HepG2 (cell line): ENCODE data around the gene ZNF548. TPM values are rescaled to one million over a fixed set of nuclear protein-coding genes. Genes with fewer than 3 reads are reported as not detected.
A peak's percentile ranks its signal among the peaks of the same experiment; 100 is the strongest.

Source experiments
- ATAC-seq: fragments of 200-7000 bp; cut with Tn5 transposase; 3 replicates; pipeline ENCODE4 v1.9.1; 2020; ENCODE audit warnings: mild to moderate bottlenecking, moderate library complexity
- BruUV-seq: library from RNA; stranded (reverse); fragments of 400-500 nt; replicated peaks from 2 replicates; lab custom pipeline; 2021; lab: Mats Ljungman, UMichigan
- CTCF ChIA-PET: fragments of 300-600 bp; formaldehyde crosslinking; extraction: SDS; loops from one replicate; lab custom pipeline; 2021; ENCODE audit warnings: low total read pairs, inconsistent platforms, low intra/inter-chr PET ratio; lab: Yijun Ruan, JAX
- POLR2A ChIA-PET: fragments of 350-600 bp; sonication (Branson Sonifier 250); formaldehyde crosslinking; loops from one replicate; lab custom pipeline; 2020; ENCODE audit warnings: antibody characterized with exemption, inconsistent platforms; lab: Yijun Ruan, JAX
- DNase-seq: peaks from one replicate; pipeline ENCODE4 v3.0.0-alpha.2; 2015; ENCODE audit warnings: low spot score
- FAIRE-seq: peaks from 3 replicates; lab custom pipeline; 2011; peaks lifted over from hg19 to GRCh38; lab: Jason Lieb, UNC
- H2AFZ ChIP-seq: one replicate; pipeline ENCODE4 v1.6.1; 2011; ENCODE audit warnings: low read length, inconsistent platforms
- H3K27ac ChIP-seq: fragments of 300-600 bp; 3 replicates; pipeline ENCODE4 v1.8.0; 2011; ENCODE audit warnings: mixed run types, mild to moderate bottlenecking, mixed read lengths, low read length, inconsistent platforms; ENCODE audit not compliant: insufficient read depth; ENCODE audit errors: extremely low read length
- H3K27me3 ChIP-seq, 2 experiments: fragments of 200-600 bp in 1 of 2; 2 replicates in 1 of 2; 3 replicates in 1 of 2; pipeline versions ENCODE4 v1.6.0 to v1.8.0; 2011; ENCODE audit warnings: low read length in 2 of 2, mild to moderate bottlenecking in 2 of 2, moderate library complexity in 2 of 2, inconsistent platforms in 1 of 2; ENCODE audit not compliant: insufficient read depth in 2 of 2, control insufficient read depth in 1 of 2
- H3K36me3 ChIP-seq, 2 experiments: fragments of 200-600 bp in 1 of 2; replicated peaks in 1 of 2; 2 replicates in 1 of 2; 3 replicates in 1 of 2; pipeline versions ENCODE4 v1.5.1 to v1.8.0; 2011; ENCODE audit warnings: low read length in 2 of 2, inconsistent platforms in 1 of 2; ENCODE audit not compliant: insufficient read depth in 2 of 2, control insufficient read depth in 1 of 2
- H3K4me1 ChIP-seq: 2 replicates; pipeline ENCODE4 v1.5.1; 2012; ENCODE audit warnings: low read length, inconsistent platforms; ENCODE audit not compliant: insufficient read depth
- H3K4me2 ChIP-seq: 2 replicates; pipeline ENCODE4 v1.6.0; 2011; ENCODE audit warnings: low read depth, low read length, inconsistent platforms
- H3K4me3 ChIP-seq, 3 experiments: fragments of 200-600 bp in 1 of 3; sonication (generic), shearing (Covaris generic) in 1 of 3; replicated peaks in 1 of 3; 2 replicates each; pipeline ENCODE4 v1.5.1; 2011 to 2016; ENCODE audit warnings: low read length in 3 of 3, inconsistent platforms in 2 of 3, low read depth in 2 of 3, mild to moderate bottlenecking in 2 of 3, control low read depth in 1 of 3, mixed read lengths in 1 of 3; ENCODE audit not compliant: insufficient read depth in 1 of 3
- H3K79me2 ChIP-seq: one replicate; pipeline ENCODE4 v1.6.1; 2011; ENCODE audit warnings: low read length, inconsistent platforms; ENCODE audit not compliant: insufficient read depth
- H3K9ac ChIP-seq: 2 replicates; pipeline ENCODE4 v1.6.0; 2011; ENCODE audit warnings: mild to moderate bottlenecking, low read depth, low read length, inconsistent platforms; ENCODE audit not compliant: insufficient read depth
- H3K9me3 ChIP-seq: 2 replicates; pipeline ENCODE4 v1.5.1; 2012; ENCODE audit warnings: mild to moderate bottlenecking, low read length
- H4K20me1 ChIP-seq: 2 replicates; pipeline ENCODE4 v1.6.0; 2011; ENCODE audit warnings: inconsistent platforms, mild to moderate bottlenecking, low read length, moderate library complexity; ENCODE audit not compliant: insufficient read depth
- CEBPB ChIP-seq: IDR thresholded peaks from 2 replicates; pipeline ENCODE4 v1.6.1; 2011; ENCODE audit warnings: low read depth, low read length, improper control_type of control experiment, borderline replicate concordance
- PAWR ChIP-seq: sonication (generic); formaldehyde crosslinking; IDR thresholded peaks from 2 replicates; pipeline ENCODE4 v1.4.0; 2020; ENCODE audit warnings: missing genetic modification reagents, mild to moderate bottlenecking, borderline replicate concordance
- RBFOX2 ChIP-seq: fragments of 200-400 bp; formaldehyde crosslinking; IDR thresholded peaks from 2 replicates; pipeline ENCODE4 v1.6.1; 2017; ENCODE audit warnings: low read depth, mild to moderate bottlenecking, low read length
- ZFP37 ChIP-seq: sonication (generic); formaldehyde crosslinking; IDR thresholded peaks from 2 replicates; pipeline ENCODE4 v1.4.0; 2020; ENCODE audit warnings: missing genetic modification reagents, borderline replicate concordance
- ZNF367 ChIP-seq: sonication (generic); formaldehyde crosslinking; IDR thresholded peaks from 2 replicates; pipeline ENCODE4 v1.4.0; 2020; ENCODE audit warnings: missing genetic modification reagents, borderline replicate concordance
- ZNF564 ChIP-seq: sonication (generic); formaldehyde crosslinking; IDR thresholded peaks from 2 replicates; pipeline ENCODE4 v1.8.1; 2023; ENCODE audit warnings: mild to moderate bottlenecking, missing genetic modification reagents
- ZNF577 ChIP-seq: sonication (generic); formaldehyde crosslinking; IDR thresholded peaks from 2 replicates; pipeline ENCODE4 v1.4.0; 2020; ENCODE audit warnings: mild to moderate bottlenecking, low read depth, missing genetic modification reagents, borderline replicate concordance
- WGBS: methylation state at CpG from one replicate; pipeline ENCODE4 v1.1.6; 2017; ENCODE audit warnings: low lambda C conversion rate; 5-methylcytosine and 5-hydroxymethylcytosine counted together
- in situ Hi-C: cut with HindIII; loops from 2 replicates; pipeline ENCODE4 v1.10.0; 2017; ENCODE audit warnings: low pct_unique_long_range_greater_than_20kb; ENCODE audit not compliant: extremely low pct_ligation_motif_present
- intact Hi-C: fragments of 100-400 bp; cut with micrococcal nuclease; formaldehyde crosslinking; loops from one replicate; pipeline ENCODE4 v1.10.0; 2022; ENCODE audit not compliant: unreplicated experiment
- polyA plus RNA-seq, 8 experiments: library from polyadenylated mRNA; depleted of rRNA in 3 of 8; stranded (reverse) in 7 of 8; unstranded in 1 of 8; fragments of >200 nt; fragmentation: Illumina TruSeq in 4 of 8; extraction: Trizol in 4 of 8; gene quantifications; 2 replicates each; pipeline versions ENCODE4 v1.2.1 to v1.2.3, GENCODE V29; 2011 to 2016; ENCODE audit warnings: low read depth in 4 of 8, missing spikeins in 1 of 8, mixed read lengths in 1 of 8; ENCODE audit not compliant: insufficient read depth in 1 of 8
- total RNA-seq, 5 experiments: library from RNA; depleted of rRNA; stranded (reverse); fragments of >200 nt; fragmentation: Illumina TruSeq; extraction: Trizol; gene quantifications; 2 replicates each; pipeline ENCODE4 v1.2.3, GENCODE V29; 2016; ENCODE audit warnings: low read depth in 1 of 5

The ZNF548 gene
- total and polyA plus RNA-seq, 2 of the 13 experiments (the other 11 are each of a cell fraction or from before 2014, with no cell fraction given) = 19.6 to 24.9 TPM

DNA sequence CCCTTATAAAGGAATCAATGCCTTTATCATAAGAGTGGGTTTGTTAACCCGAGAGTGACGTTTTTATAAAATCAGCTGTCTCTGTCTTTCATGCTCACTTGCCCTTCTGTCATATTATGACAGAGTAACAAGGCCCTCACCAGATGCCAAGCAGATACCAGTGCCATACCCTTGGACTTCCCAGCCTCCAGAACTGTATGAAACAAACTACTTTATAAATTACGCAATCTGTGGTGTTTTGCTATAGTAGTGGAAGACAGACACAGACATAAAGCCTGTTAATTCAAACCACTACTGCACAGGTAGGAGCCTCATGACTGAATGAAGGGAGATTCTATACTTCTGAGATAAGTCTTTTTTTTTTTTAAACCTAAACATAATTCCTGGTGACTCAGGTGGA, 62.7 kb downstream of the ZNF548 start:
- FAIRE-seq = no peak

More for the DNA sequence above, 62.7 kb downstream of the ZNF548 start:
- no peaks in the 10 kb centered on the region for H3K27me3 ChIP-seq
- H3K4me3 ChIP-seq = no peak overlapping the region
- TF ChIP-seq ZFP37 (CRISPR knock-in tag) = no peak
- peak; percentile 76 for TF ChIP-seq CEBPB
- no peak for TF ChIP-seq PAWR (CRISPR knock-in tag)
- no peak for TF ChIP-seq ZNF367 (CRISPR knock-in tag)
- TF ChIP-seq ZNF577 (CRISPR knock-in tag) = no peak
- peak; percentile 96 for TF ChIP-seq ZNF564 (CRISPR knock-in tag)
- no peak for TF ChIP-seq RBFOX2
- TF ChIP-seq, all 625 proteins: peak for 2
- Histone ChIP-seq H3K9me3 (no peaks in the 10 kb centered on the region), H3K9ac (no peak overlapping the region), H3K36me3 (no peaks in the 10 kb centered on the region; a peak in 1 of 5 replicates), H3K27ac (no peak overlapping the region), H3K79me2 (no peaks in the 10 kb centered on the region), H2AFZ (no peak overlapping the region), H4K20me1 (no peaks in the 10 kb centered on the region), H3K4me2 (no peak overlapping the region), H3K4me1 (no peaks in the 10 kb centered on the region)
- no peak for ATAC-seq
- in situ Hi-C loops = no loop called here
- ChIA-PET POLR2A (no interaction called here), CTCF (no interaction called here)
- intact Hi-C loops = no loop called here
- no peak for DNase-seq
- 100% methylated on average over 3 of the region's 3 CpGs for WGBS
- no TSS peak for BruUV-seq

Other genes with a start within 250 kb of the ZNF548 start
- not detected in 2 replicates for gene ZIM3, start 244.7 kb upstream of the ZNF548 start, total RNA-seq (2016; rRNA removed; fragmentation: Illumina TruSeq; extraction: Trizol)
- gene ZIM3, start 244.7 kb upstream of the ZNF548 start, polyA plus RNA-seq (2011; rRNA removed) = not detected in 2 replicates
- not detected in 2 replicates for gene DUXA, start 222.4 kb upstream of the ZNF548 start, total RNA-seq (2016; rRNA removed; fragmentation: Illumina TruSeq; extraction: Trizol)
- gene DUXA, start 222.4 kb upstream of the ZNF548 start, polyA plus RNA-seq (2011; rRNA removed) = not detected in 2 replicates
- 17.6 and 24.7 TPM in 2 replicates for gene ZNF264, start 198.4 kb upstream of the ZNF548 start, total RNA-seq (2016; rRNA removed; fragmentation: Illumina TruSeq; extraction: Trizol)
- gene ZNF264, start 198.4 kb upstream of the ZNF548 start, polyA plus RNA-seq (2011; rRNA removed) = 3.5 and 4.0 TPM in 2 replicates
- 0.46 TPM in 1 of 2 replicates, not detected in the other for gene AURKC, start 158.8 kb upstream of the ZNF548 start, total RNA-seq (2016; rRNA removed; fragmentation: Illumina TruSeq; extraction: Trizol)
- gene AURKC, start 158.8 kb upstream of the ZNF548 start, polyA plus RNA-seq (2011; rRNA removed) = 0.65 and 0.86 TPM in 2 replicates
- 12.8 and 21.8 TPM in 2 replicates for gene ZNF805, start 149.2 kb upstream of the ZNF548 start, total RNA-seq (2016; rRNA removed; fragmentation: Illumina TruSeq; extraction: Trizol)
- 5.1 and 5.5 TPM in 2 replicates for gene ZNF805, start 149.2 kb upstream of the ZNF548 start, polyA plus RNA-seq (2011; rRNA removed)
- 44.8 and 76.3 TPM in 2 replicates for gene ZNF460, start 109.4 kb upstream of the ZNF548 start, total RNA-seq (2016; rRNA removed; fragmentation: Illumina TruSeq; extraction: Trizol)
- 14.5 and 15.3 TPM in 2 replicates for gene ZNF460, start 109.4 kb upstream of the ZNF548 start, polyA plus RNA-seq (2011; rRNA removed)
- 8.9 and 10.4 TPM in 2 replicates for gene ZNF543, start 69.4 kb upstream of the ZNF548 start, total RNA-seq (2016; rRNA removed; fragmentation: Illumina TruSeq; extraction: Trizol)
- 2.1 and 2.5 TPM in 2 replicates for gene ZNF543, start 69.4 kb upstream of the ZNF548 start, polyA plus RNA-seq (2011; rRNA removed)
- 8.0 and 9.5 TPM in 2 replicates for gene ZNF304, start 38.6 kb upstream of the ZNF548 start, total RNA-seq (2016; rRNA removed; fragmentation: Illumina TruSeq; extraction: Trizol)
- 3.4 and 3.6 TPM in 2 replicates for gene ZNF304, start 38.6 kb upstream of the ZNF548 start, polyA plus RNA-seq (2011; rRNA removed)
- gene TRAPPC2B, start 26.3 kb upstream of the ZNF548 start, total RNA-seq (2016; rRNA removed; fragmentation: Illumina TruSeq; extraction: Trizol) = 13.3 and 20.5 TPM in 2 replicates
- gene TRAPPC2B, start 26.3 kb upstream of the ZNF548 start, polyA plus RNA-seq (2011; rRNA removed) = 16.8 and 17.7 TPM in 2 replicates
- 2.1 and 2.6 TPM in 2 replicates for gene ZNF547, start 26.3 kb upstream of the ZNF548 start, total RNA-seq (2016; rRNA removed; fragmentation: Illumina TruSeq; extraction: Trizol)
- 2.0 and 2.2 TPM in 2 replicates for gene ZNF547, start 26.3 kb upstream of the ZNF548 start, polyA plus RNA-seq (2011; rRNA removed)
- 10.1 and 14.0 TPM in 2 replicates for gene ZNF17, start 21.3 kb downstream of the ZNF548 start, total RNA-seq (2016; rRNA removed; fragmentation: Illumina TruSeq; extraction: Trizol)
- gene ZNF17, start 21.3 kb downstream of the ZNF548 start, polyA plus RNA-seq (2011; rRNA removed) = 3.0 and 3.7 TPM in 2 replicates
- gene ZNF749, start 45.5 kb downstream of the ZNF548 start, total RNA-seq (2016; rRNA removed; fragmentation: Illumina TruSeq; extraction: Trizol) = 19.1 and 21.0 TPM in 2 replicates
- 18.9 and 22.7 TPM in 2 replicates for gene ZNF749, start 45.5 kb downstream of the ZNF548 start, polyA plus RNA-seq (2011; rRNA removed)
- gene VN1R1, start 67.3 kb downstream of the ZNF548 start, total RNA-seq (2016; rRNA removed; fragmentation: Illumina TruSeq; extraction: Trizol) = 0.62 and 0.80 TPM in 2 replicates
- 0.87 and 1.0 TPM in 2 replicates for gene VN1R1, start 67.3 kb downstream of the ZNF548 start, polyA plus RNA-seq (2011; rRNA removed)
- gene ZNF772, start 87.7 kb downstream of the ZNF548 start, total RNA-seq (2016; rRNA removed; fragmentation: Illumina TruSeq; extraction: Trizol) = 17.2 and 23.6 TPM in 2 replicates
- 3.1 and 4.0 TPM in 2 replicates for gene ZNF772, start 87.7 kb downstream of the ZNF548 start, polyA plus RNA-seq (2011; rRNA removed)
- 8.8 and 9.0 TPM in 2 replicates for gene ZNF419, start 97.9 kb downstream of the ZNF548 start, total RNA-seq (2016; rRNA removed; fragmentation: Illumina TruSeq; extraction: Trizol)
- 8.5 and 11.1 TPM in 2 replicates for gene ZNF419, start 97.9 kb downstream of the ZNF548 start, polyA plus RNA-seq (2011; rRNA removed)
- gene ZNF773, start 110.1 kb downstream of the ZNF548 start, total RNA-seq (2016; rRNA removed; fragmentation: Illumina TruSeq; extraction: Trizol) = 6.7 and 6.9 TPM in 2 replicates
- gene ZNF773, start 110.1 kb downstream of the ZNF548 start, polyA plus RNA-seq (2011; rRNA removed) = 5.7 and 7.3 TPM in 2 replicates
- 6.4 and 8.8 TPM in 2 replicates for gene ZNF549, start 137.5 kb downstream of the ZNF548 start, total RNA-seq (2016; rRNA removed; fragmentation: Illumina TruSeq; extraction: Trizol)
- 2.8 and 2.9 TPM in 2 replicates for gene ZNF549, start 137.5 kb downstream of the ZNF548 start, polyA plus RNA-seq (2011; rRNA removed)
- 8.0 and 8.6 TPM in 2 replicates for gene ZNF550, start 170.0 kb downstream of the ZNF548 start, total RNA-seq (2016; rRNA removed; fragmentation: Illumina TruSeq; extraction: Trizol)
- gene ZNF550, start 170.0 kb downstream of the ZNF548 start, polyA plus RNA-seq (2011; rRNA removed) = 9.1 and 12.1 TPM in 2 replicates
- 5.3 and 6.6 TPM in 2 replicates for gene ZNF416, start 189.1 kb downstream of the ZNF548 start, total RNA-seq (2016; rRNA removed; fragmentation: Illumina TruSeq; extraction: Trizol)
- gene ZNF416, start 189.1 kb downstream of the ZNF548 start, polyA plus RNA-seq (2011; rRNA removed) = 1.5 and 2.1 TPM in 2 replicates
- gene ZIK1, start 194.3 kb downstream of the ZNF548 start, total RNA-seq (2016; rRNA removed; fragmentation: Illumina TruSeq; extraction: Trizol) = 7.2 and 9.8 TPM in 2 replicates
- 1.9 and 2.1 TPM in 2 replicates for gene ZIK1, start 194.3 kb downstream of the ZNF548 start, polyA plus RNA-seq (2011; rRNA removed)
- gene ZNF530, start 210.0 kb downstream of the ZNF548 start, total RNA-seq (2016; rRNA removed; fragmentation: Illumina TruSeq; extraction: Trizol) = 7.5 and 7.8 TPM in 2 replicates
- 1.1 and 1.6 TPM in 2 replicates for gene ZNF530, start 210.0 kb downstream of the ZNF548 start, polyA plus RNA-seq (2011; rRNA removed)
- 17.1 and 19.4 TPM in 2 replicates for gene ZNF134, start 224.4 kb downstream of the ZNF548 start, total RNA-seq (2016; rRNA removed; fragmentation: Illumina TruSeq; extraction: Trizol)
- 6.8 and 7.1 TPM in 2 replicates for gene ZNF134, start 224.4 kb downstream of the ZNF548 start, polyA plus RNA-seq (2011; rRNA removed)
- gene ZNF211, start 243.3 kb downstream of the ZNF548 start, total RNA-seq (2016; rRNA removed; fragmentation: Illumina TruSeq; extraction: Trizol) = 11.2 and 12.2 TPM in 2 replicates
- gene ZNF211, start 243.3 kb downstream of the ZNF548 start, polyA plus RNA-seq (2011; rRNA removed) = 9.9 and 12.7 TPM in 2 replicates